SH-SY5Y (cell line): ENCODE data around the gene PDZRN4.

Experiments used
- GATA2 ChIP-seq: IDR thresholded peaks from 2 replicates; pipeline ENCODE4 v1.6.1; 2011; ENCODE audit warnings: mild to moderate bottlenecking, low read depth, low read length
- GATA3 ChIP-seq: IDR thresholded peaks from 2 replicates; pipeline ENCODE4 v1.6.1; 2011; ENCODE audit warnings: low read depth, mild to moderate bottlenecking, low read length, moderate library complexity

DNA sequence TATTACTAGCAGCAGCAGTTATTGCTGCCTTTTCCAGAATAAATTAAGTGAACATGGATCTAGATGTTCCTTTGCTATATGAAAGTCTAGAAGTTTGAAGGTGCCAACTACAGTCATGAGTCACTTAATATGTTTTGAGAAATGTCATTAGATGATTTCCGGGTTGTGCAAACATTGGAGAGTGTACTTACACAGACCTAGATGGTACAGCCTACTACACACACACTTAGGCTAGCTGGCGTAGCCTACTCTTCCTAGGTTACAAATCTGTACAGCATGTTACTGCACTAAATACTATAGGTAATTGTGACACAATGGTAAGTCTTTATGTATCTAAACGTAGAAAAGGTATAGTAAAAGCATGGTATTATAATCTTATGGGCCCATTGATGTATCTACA is 368.1 kb downstream of the PDZRN4 start:
- TF ChIP-seq GATA2 (no peak), GATA3 (no peak)
